Panc1 (cell line): Measurements from ENCODE around the gene FUBP3.

ENCODE experiments used
- POLR2AphosphoS5 ChIP-seq: IDR thresholded peaks from 2 replicates; pipeline ENCODE4 v1.6.1; 2012; ENCODE audit warnings: mild to moderate bottlenecking, low read depth, low read length, moderate library complexity
- SIN3A ChIP-seq: IDR thresholded peaks from 2 replicates; pipeline ENCODE4 v1.6.1; 2012; ENCODE audit warnings: low read depth, mild to moderate bottlenecking, low read length, moderate library complexity, borderline replicate concordance; ENCODE audit not compliant: insufficient read depth
- TCF7L2 ChIP-seq: IDR thresholded peaks from 2 replicates; pipeline ENCODE4 v1.6.1; 2011; ENCODE audit warnings: mild to moderate bottlenecking, low read depth, low read length, inconsistent platforms
- TF ChIP-seq, protein P1 (sequence below): fragments of 450-650 bp; IDR thresholded peaks from 2 replicates; pipeline ENCODE4 v1.5.1; 2017; ENCODE audit warnings: mild to moderate bottlenecking

DNA sequence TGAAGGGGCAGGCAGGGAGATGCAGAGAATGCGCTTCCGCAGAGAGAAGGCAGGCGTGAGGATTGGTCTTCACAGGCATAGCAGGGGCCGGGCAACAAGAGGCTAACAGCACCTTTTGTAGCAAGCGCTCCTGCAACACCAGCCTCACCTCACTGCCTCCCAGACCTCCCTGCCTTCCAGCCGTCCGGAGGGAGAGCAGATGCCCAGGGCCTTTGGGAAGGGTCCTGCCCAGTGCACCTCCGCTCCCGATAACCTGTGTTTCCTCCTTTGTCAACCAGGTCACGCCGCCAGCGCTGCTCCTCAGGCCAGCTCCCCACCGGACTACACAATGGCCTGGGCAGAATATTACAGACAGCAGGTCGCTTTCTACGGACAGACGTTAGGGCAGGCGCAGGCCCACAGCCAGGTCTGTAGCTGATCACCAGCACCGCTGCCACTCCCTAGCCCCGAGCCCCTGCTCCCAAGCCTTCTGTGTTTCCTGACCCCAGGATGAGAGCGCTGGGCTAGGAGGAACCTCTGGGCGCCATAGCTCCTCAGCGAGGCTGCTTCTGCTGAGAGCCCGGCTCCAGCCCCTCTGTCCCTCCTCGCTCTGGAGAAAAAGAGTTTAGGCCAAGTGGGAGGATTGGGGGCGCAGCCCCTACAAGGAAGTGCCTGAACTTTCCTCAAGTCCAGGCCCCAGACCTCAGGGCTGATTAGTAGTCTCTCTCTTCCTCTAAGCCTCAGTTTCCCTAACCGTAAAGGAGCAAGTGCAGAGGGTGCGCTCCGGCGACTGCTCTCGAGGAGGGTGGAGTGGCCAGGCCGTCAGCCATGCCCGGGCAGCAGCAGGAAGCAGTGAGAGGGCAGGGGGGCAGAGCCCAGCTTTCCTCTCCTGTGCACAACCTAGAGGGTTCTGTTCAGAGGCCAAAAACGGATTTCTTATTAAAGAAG is 56.6 kb downstream of the FUBP3 start:
- TF ChIP-seq POLR2AphosphoS5 (no peak), SIN3A (no peak), TCF7L2 (no peak)
- TF ChIP-seq, protein P1, sequence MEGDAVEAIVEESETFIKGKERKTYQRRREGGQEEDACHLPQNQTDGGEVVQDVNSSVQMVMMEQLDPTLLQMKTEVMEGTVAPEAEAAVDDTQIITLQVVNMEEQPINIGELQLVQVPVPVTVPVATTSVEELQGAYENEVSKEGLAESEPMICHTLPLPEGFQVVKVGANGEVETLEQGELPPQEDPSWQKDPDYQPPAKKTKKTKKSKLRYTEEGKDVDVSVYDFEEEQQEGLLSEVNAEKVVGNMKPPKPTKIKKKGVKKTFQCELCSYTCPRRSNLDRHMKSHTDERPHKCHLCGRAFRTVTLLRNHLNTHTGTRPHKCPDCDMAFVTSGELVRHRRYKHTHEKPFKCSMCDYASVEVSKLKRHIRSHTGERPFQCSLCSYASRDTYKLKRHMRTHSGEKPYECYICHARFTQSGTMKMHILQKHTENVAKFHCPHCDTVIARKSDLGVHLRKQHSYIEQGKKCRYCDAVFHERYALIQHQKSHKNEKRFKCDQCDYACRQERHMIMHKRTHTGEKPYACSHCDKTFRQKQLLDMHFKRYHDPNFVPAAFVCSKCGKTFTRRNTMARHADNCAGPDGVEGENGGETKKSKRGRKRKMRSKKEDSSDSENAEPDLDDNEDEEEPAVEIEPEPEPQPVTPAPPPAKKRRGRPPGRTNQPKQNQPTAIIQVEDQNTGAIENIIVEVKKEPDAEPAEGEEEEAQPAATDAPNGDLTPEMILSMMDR: no peak
